GM19099 (cell line): ENCODE data around the gene OSBPL1A.

ENCODE experiments used
- POLR2A ChIP-seq: IDR thresholded peaks from 3 replicates; pipeline ENCODE4 v1.6.1; 2011; ENCODE audit warnings: low read depth; ENCODE audit not compliant: insufficient read length; ENCODE audit errors: extremely low read depth

Gene OSBPL1A

GRCh38 chr18:24180048-24180447 is 217.6 kb downstream of the OSBPL1A start:
- no peak for TF ChIP-seq POLR2A

- no peak for TF ChIP-seq POLR2A
Measured at GRCh38 chr18:24177499-24178133, 220.0 kb downstream of the OSBPL1A start.

- TF ChIP-seq POLR2A, result no peak
Measured at GRCh38 chr18:24176727-24177416, 220.8 kb downstream of the OSBPL1A start.

- TF ChIP-seq POLR2A, result no peak
Measured at GRCh38 chr18:24173997-24174396, 223.6 kb downstream of the OSBPL1A start.

GRCh38 chr18:24170360-24170759 is 227.3 kb downstream of the OSBPL1A start:
- no peak for TF ChIP-seq POLR2A

- no peak for TF ChIP-seq POLR2A
Measured at GRCh38 chr18:24168496-24168895, 229.1 kb downstream of the OSBPL1A start.

- TF ChIP-seq POLR2A, result no peak
Measured at GRCh38 chr18:24161304-24161703, 236.3 kb downstream of the OSBPL1A start.

GRCh38 chr18:24160086-24160485 is 237.5 kb downstream of the OSBPL1A start:
- no peak for TF ChIP-seq POLR2A

- TF ChIP-seq POLR2A, result no peak
Measured at GRCh38 chr18:24157855-24158254, 239.8 kb downstream of the OSBPL1A start.

GRCh38 chr18:24153397-24153796 is 244.2 kb downstream of the OSBPL1A start:
- TF ChIP-seq POLR2A, result no peak

GRCh38 chr18:24142376-24142775 is 255.2 kb downstream of the OSBPL1A start:
- TF ChIP-seq POLR2A, result no peak

GRCh38 chr18:24140697-24141096 is 256.9 kb downstream of the OSBPL1A start:
- TF ChIP-seq POLR2A, result no peak

- peak; percentile 67 for TF ChIP-seq POLR2A
Measured at GRCh38 chr18:24138789-24139616, 258.6 kb downstream of the OSBPL1A start, which contains the start of gene CABYR. Gene CABYR (plus strand): TSS chr18:24139062. CDS start chr18:24143115, 4,053 bp downstream.

- no peak for TF ChIP-seq POLR2A
Measured at GRCh38 chr18:24138409-24138788, 259.2 kb downstream of the OSBPL1A start.

GRCh38 chr18:24136967-24137373 is 260.7 kb downstream of the OSBPL1A start:
- TF ChIP-seq POLR2A, result no peak
